B cell (primary cell): ENCODE results near the gene STAT2. TPM values are rescaled to one million over a fixed set of nuclear protein-coding genes. Genes with fewer than 3 reads are reported as not detected.
"Not testable (repeated sequence)": the region's sequence is repeated elsewhere in the genome, so short reads cannot be mapped to it uniquely, and the experiment has no call there.

ENCODE experiments used
- ATAC-seq: fragments of 200-7000 bp; cut with Tn5 transposase; one replicate; pipeline ENCODE4 v1.10.0; 2021; ENCODE audit warnings: low read depth, mild to moderate bottlenecking, moderate number of reproducible peaks, moderate library complexity
- CTCF ChIA-PET: fragments of 350-600 bp; sonication (Branson Sonifier 250); formaldehyde crosslinking; loops from one replicate; lab custom pipeline; 2021; ENCODE audit warnings: antibody characterized with exemption, inconsistent platforms; lab: Charles Lee
- POLR2A ChIA-PET: fragments of 350-600 bp; sonication (Branson Sonifier 250); formaldehyde crosslinking; loops from one replicate; lab custom pipeline; 2021; ENCODE audit warnings: antibody characterized with exemption; lab: Charles Lee
- DNase-seq: peaks from one replicate; pipeline ENCODE4 v3.0.0; 2013
- H2AFZ ChIP-seq: 2 replicates; pipeline ENCODE4 v1.6.1; 2012; ENCODE audit warnings: mild to moderate bottlenecking, low read depth, low read length; ENCODE audit not compliant: insufficient read depth, poor library complexity, severe bottlenecking
- H3K27ac ChIP-seq, 2 donors: 1 replicate in 1 of 2; 2 replicates in 1 of 2; pipeline ENCODE4 v1.5.1; 2012 to 2013; ENCODE audit warnings: low read length in 2 of 2, mild to moderate bottlenecking in 2 of 2, moderate library complexity in 1 of 2
- H3K27me3 ChIP-seq, 4 experiments: fragments of 200-600 bp in 1 of 4; sonication (generic) in 1 of 4; replicated peaks in 1 of 4; 1 replicate in 2 of 4; 2 replicates in 2 of 4; pipeline versions ENCODE4 v1.6.1 to v1.7.0; 2013 to 2016; ENCODE audit warnings: low read length in 3 of 4, mild to moderate bottlenecking in 2 of 4, mixed read lengths in 1 of 4, moderate library complexity in 1 of 4; ENCODE audit not compliant: insufficient read depth in 4 of 4, control insufficient read depth in 3 of 4; ENCODE audit errors: control extremely low read depth in 1 of 4
- H3K36me3 ChIP-seq, 2 experiments: replicated peaks in 1 of 2; 1 replicate in 1 of 2; 2 replicates in 1 of 2; pipeline versions ENCODE4 v1.6.1 to v1.7.1; 2013; ENCODE audit warnings: low read length in 1 of 2; ENCODE audit not compliant: insufficient read depth in 2 of 2, control insufficient read depth in 1 of 2; ENCODE audit errors: control extremely low read depth in 1 of 2, extremely low read depth in 1 of 2
- H3K4me1 ChIP-seq, 2 donors: fragments of 200-600 bp in 1 of 2; sonication (generic) in 1 of 2; 1 replicate in 1 of 2; 2 replicates in 1 of 2; pipeline versions ENCODE4 v1.5.1 to v1.6.1; 2013 to 2017; ENCODE audit warnings: low read length in 2 of 2; ENCODE audit not compliant: control insufficient read depth in 2 of 2, insufficient read depth in 2 of 2
- H3K4me2 ChIP-seq: replicated peaks from 2 replicates; pipeline ENCODE3; 2012; ENCODE audit warnings: mild to moderate bottlenecking, low read depth, low read length; ENCODE audit not compliant: poor library complexity, severe bottlenecking
- H3K4me3 ChIP-seq, 5 experiments: fragments of 200-600 bp in 1 of 5; sonication (generic) in 1 of 5; 1 replicate in 3 of 5; 2 replicates in 2 of 5; pipeline versions ENCODE4 v1.5.1 to v1.7.0; 2011 to 2016; ENCODE audit warnings: low read length in 4 of 5, mild to moderate bottlenecking in 4 of 5, low read depth in 2 of 5, control low read depth in 1 of 5, moderate library complexity in 1 of 5; ENCODE audit not compliant: insufficient read depth in 1 of 5; ENCODE audit errors: control extremely low read depth in 1 of 5, extremely low read depth in 1 of 5
- H3K79me2 ChIP-seq: fragments of 200-600 bp; sonication (generic); one replicate; pipeline ENCODE4 v1.6.0; 2016; ENCODE audit warnings: low read length; ENCODE audit not compliant: control insufficient read depth, insufficient read depth
- H3K9ac ChIP-seq: fragments of 200-600 bp; sonication (generic); 2 replicates; pipeline ENCODE4 v1.6.1; 2017; ENCODE audit warnings: mild to moderate bottlenecking, low read length, moderate library complexity
- H3K9me3 ChIP-seq, 3 donors: one replicate each; pipeline versions ENCODE4 v1.6.1 to v1.7.1; 2013; ENCODE audit warnings: low read length in 2 of 3; ENCODE audit not compliant: control insufficient read depth in 2 of 3, insufficient read depth in 1 of 3; ENCODE audit errors: control extremely low read depth in 1 of 3
- H4K20me1 ChIP-seq: 2 replicates; pipeline ENCODE4 v1.6.0; 2012; ENCODE audit warnings: mild to moderate bottlenecking, low read length; ENCODE audit not compliant: insufficient read depth, control insufficient read depth, poor library complexity, severe bottlenecking
- H3K27ac Mint-ChIP-seq: one replicate; pipeline ENCODE4 v1.8.0; 2021; ENCODE audit warnings: mixed read lengths
- H3K27me3 Mint-ChIP-seq: one replicate; pipeline ENCODE4 v1.8.0; 2021; ENCODE audit warnings: mixed read lengths
- H3K4me1 Mint-ChIP-seq: one replicate; pipeline ENCODE4 v1.8.0; 2021; ENCODE audit warnings: mixed read lengths
- H3K4me3 Mint-ChIP-seq: one replicate; pipeline ENCODE4 v1.8.0; 2021; ENCODE audit warnings: mixed read lengths
- H3K9me3 Mint-ChIP-seq: one replicate; pipeline ENCODE4 v1.8.0; 2022; ENCODE audit warnings: mixed read lengths; ENCODE audit not compliant: insufficient read depth
- CTCF ChIP-seq: fragments of 200-600 bp; IDR thresholded peaks from one replicate; pipeline ENCODE4 v1.8.0; 2022; ENCODE audit warnings: antibody characterized with exemption, mild to moderate bottlenecking
- EZH2 ChIP-seq: IDR thresholded peaks from 2 replicates; pipeline ENCODE4 v1.6.1; 2012; ENCODE audit warnings: borderline replicate concordance, low read depth, mild to moderate bottlenecking, moderate library complexity, low read length; ENCODE audit not compliant: insufficient read depth, poor library complexity, severe bottlenecking
- WGBS: methylation state at CpG from one replicate; pipeline ENCODE4 v1.1.5; 2013; ENCODE audit warnings: missing lambda C conversion rate; ENCODE audit not compliant: insufficient coverage; 5-methylcytosine and 5-hydroxymethylcytosine counted together
- intact Hi-C: fragments of 100-400 bp; cut with micrococcal nuclease; formaldehyde crosslinking; loops from one replicate; pipeline ENCODE4 v1.10.0; 2022
- polyA plus RNA-seq: library from polyadenylated mRNA; depleted of rRNA; stranded (reverse); fragments of >200 nt; gene quantifications from 2 replicates; pipeline ENCODE4 v1.2.3, GENCODE V29; 2012
- total RNA-seq, 2 donors: library from RNA; stranded (reverse); fragments of 120-200 nt in 1 of 2; gene quantifications; 1 replicate in 1 of 2; 2 replicates in 1 of 2; pipeline versions ENCODE4 v1.2.3 to v1.2.4, GENCODE V29; 2013 to 2022

STAT2 gene
- total and polyA plus RNA-seq, 2 donors (not counting 1 experiment from before 2014, with no cell fraction given), result 261 to 298 TPM

- no peaks in the 10 kb centered on the region for H3K9me3 ChIP-seq
- CTCF ChIA-PET, result no interaction called here
- Mint-ChIP-seq H3K27ac (no peak overlapping the region), H3K4me1 (no peaks in the 10 kb centered on the region), H3K9me3 (no peaks in the 10 kb centered on the region), H3K4me3 (no peak overlapping the region), H3K27me3 (no peaks in the 10 kb centered on the region)
- no peaks in the 10 kb centered on the region for H3K27me3 ChIP-seq
- POLR2A ChIA-PET, result no interaction called here
- no peak for TF ChIP-seq CTCF
- no peak for TF ChIP-seq EZH2
- DNase-seq (no peak), ATAC-seq (no peak)
- H2AFZ ChIP-seq, result no peak overlapping the region
- H3K79me2 ChIP-seq, result no peaks in the 10 kb centered on the region
- H4K20me1 ChIP-seq, result no peaks in the 10 kb centered on the region
- H3K4me2 ChIP-seq, result no peak overlapping the region
- 96% methylated on average over 4 of the region's 5 CpGs for WGBS
- no peak overlapping the region for H3K27ac ChIP-seq
- no peak overlapping the region for H3K4me3 ChIP-seq
- no peaks in the 10 kb centered on the region for H3K4me1 ChIP-seq
- intact Hi-C loops, result no loop called here
- no peak overlapping the region for H3K9ac ChIP-seq
- no peaks in the 10 kb centered on the region for H3K36me3 ChIP-seq
Measured at GRCh38 chr12:56408799-56409417, 49.0 kb upstream of the STAT2 start.

- H2AFZ ChIP-seq, H3K27ac ChIP-seq, H3K4me2 ChIP-seq, H3K4me1 ChIP-seq, H3K79me2 ChIP-seq, CTCF ChIA-PET, H3K4me1 Mint-ChIP-seq, H3K4me3 Mint-ChIP-seq, H3K27me3 Mint-ChIP-seq, H3K4me3 ChIP-seq, H4K20me1 ChIP-seq, H3K27ac Mint-ChIP-seq, H3K9ac ChIP-seq, H3K36me3 ChIP-seq, DNase-seq, H3K9me3 Mint-ChIP-seq, ATAC-seq, POLR2A ChIA-PET, intact Hi-C loops, H3K27me3 ChIP-seq, H3K9me3 ChIP-seq: not testable (repeated sequence)
- 40% methylated on average over 1 of the region's 3 CpGs for WGBS
Measured at GRCh38 chr12:56404227-56404626, 44.3 kb upstream of the STAT2 start.

- H3K4me1 ChIP-seq, H3K9me3 ChIP-seq, H3K27ac Mint-ChIP-seq, H2AFZ ChIP-seq, H3K4me3 ChIP-seq, DNase-seq, H3K4me1 Mint-ChIP-seq, H3K36me3 ChIP-seq, H3K9ac ChIP-seq, H3K27me3 Mint-ChIP-seq, H3K27me3 ChIP-seq, H4K20me1 ChIP-seq, POLR2A ChIA-PET, ATAC-seq, H3K4me2 ChIP-seq, H3K9me3 Mint-ChIP-seq, H3K4me3 Mint-ChIP-seq, H3K27ac ChIP-seq, intact Hi-C loops, CTCF ChIA-PET, H3K79me2 ChIP-seq: not testable (repeated sequence)
Measured at GRCh38 chr12:56401612-56402011, 41.7 kb upstream of the STAT2 start.
